ENCODE data around the gene ELP4. TPM values are rescaled to one million over a fixed set of nuclear protein-coding genes. Genes with fewer than 3 reads are reported as not detected.

Gene ELP4
- total and polyA plus RNA-seq, 9 of the 15 experiments (the other 6 are each of a cell fraction or from before 2014, with no cell fraction given) = 24.1 to 60.3 (median 38.7) TPM

- BruUV-seq (replicated peaks) = no TSS peak
- peaks cover 53 to 55% of the 10 kb centered on the region in 2 experiments; a peak in 4 of 5 replicates for H3K27me3 ChIP-seq (ENCODE audit: control insufficient read depth in 2 of 2, insufficient read depth in 2 of 2, low read length in 2 of 2)
- H3K9ac ChIP-seq (ENCODE audit: insufficient read depth in 1 of 2, low read depth in 2 of 2, low read length in 2 of 2) = no peak overlapping the region
- intact Hi-C loops (cut with micrococcal nuclease) (no loop called here), in situ Hi-C loops (cut with MboI) (no loop called here)
- H2AFZ ChIP-seq (ENCODE audit: low read depth, low read length) = no peak overlapping the region
- FAIRE-seq (no peak), ATAC-seq (no peak; the same call in 2 of the 3 replicates), DNase-seq (ENCODE audit: extremely low read depth in 1 of 4, low spot score in 3 of 4) (no peak)
- no peaks in the 10 kb centered on the region for H3K36me3 ChIP-seq (ENCODE audit: control insufficient read depth, insufficient read depth, low read length)
- no peaks in the 10 kb centered on the region for H3K9me3 ChIP-seq (replicated peaks; ENCODE audit: control insufficient read depth, insufficient read depth, low read depth, low read length)
- TF ChIP-seq ZNF212 (CRISPR knock-in tag; IDR thresholded peaks at IDR 0.05) (no peak), HNRNPK (IDR thresholded peaks at IDR 0.05; ENCODE audit: low read depth, low read length, poor library complexity, severe bottlenecking) (no peak), JUND (IDR thresholded peaks at IDR 0.05; ENCODE audit: borderline replicate concordance, low read depth, low read length) (no peak), JUND (tag; IDR thresholded peaks at IDR 0.05; ENCODE audit: borderline replicate concordance, low read depth, low read length) (no peak), RBM25 (IDR thresholded peaks at IDR 0.05; ENCODE audit: low read depth, low read length, severe bottlenecking) (no peak), KLF13 (tag; IDR thresholded peaks at IDR 0.05; ENCODE audit: borderline replicate concordance, low read depth) (no peak), ZNF324 (CRISPR knock-in tag; IDR thresholded peaks at IDR 0.05) (no peak), MLX (CRISPR knock-in tag; conservative IDR thresholded peaks at IDR 0.05) (no peak)
- TF ChIP-seq, protein P1, sequence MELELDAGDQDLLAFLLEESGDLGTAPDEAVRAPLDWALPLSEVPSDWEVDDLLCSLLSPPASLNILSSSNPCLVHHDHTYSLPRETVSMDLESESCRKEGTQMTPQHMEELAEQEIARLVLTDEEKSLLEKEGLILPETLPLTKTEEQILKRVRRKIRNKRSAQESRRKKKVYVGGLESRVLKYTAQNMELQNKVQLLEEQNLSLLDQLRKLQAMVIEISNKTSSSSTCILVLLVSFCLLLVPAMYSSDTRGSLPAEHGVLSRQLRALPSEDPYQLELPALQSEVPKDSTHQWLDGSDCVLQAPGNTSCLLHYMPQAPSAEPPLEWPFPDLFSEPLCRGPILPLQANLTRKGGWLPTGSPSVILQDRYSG (tag; conservative IDR thresholded peaks at IDR 0.05; ENCODE audit: low read depth) = no peak
- no peak overlapping the region for H3K4me2 ChIP-seq (ENCODE audit: insufficient read depth, low read length)
- ChIA-PET CTCF (ENCODE audit: low intra/inter-chr PET ratio) (no interaction called here), POLR2A (no interaction called here)
- no peak overlapping the region for H3K4me3 ChIP-seq
- no peak overlapping the region for H3K27ac ChIP-seq (ENCODE audit: extremely low read depth, low read depth, low read length)
- WGBS (ENCODE audit: insufficient coverage, low coverage, missing lambda C conversion rate) = 17% methylated on average over 44 of the region's 55 CpGs
- H4K20me1 ChIP-seq (replicated peaks; ENCODE audit: control insufficient read depth, insufficient read depth, low read length) = no peaks in the 10 kb centered on the region
- H3K9me1 ChIP-seq (ENCODE audit: control insufficient read depth, insufficient read depth, low read length) = no peaks in the 10 kb centered on the region
- H3K79me2 ChIP-seq (ENCODE audit: control insufficient read depth, insufficient read depth, low read length) = no peaks in the 10 kb centered on the region
- H3K4me1 ChIP-seq (replicated peaks in 1 of 2; ENCODE audit: control insufficient read depth in 2 of 2, insufficient read depth in 2 of 2, low read length in 2 of 2) = peaks cover 0 to 13% of the 10 kb centered on the region in 2 experiments; a peak in 2 of 5 replicates
These were observed 317.2 kb downstream of the ELP4 start for GRCh38 chr11:31826536-31827438.

All from K562 (cell line).